Caco-2 (cell line): Measurements from ENCODE around the gene CNTN5. TPM values are rescaled to one million over a fixed set of nuclear protein-coding genes. Genes with fewer than 3 reads are reported as not detected.

ENCODE experiments used
- BruUV-seq: library from RNA; stranded (reverse); fragments of 400-500 nt; replicated peaks from 2 replicates; lab custom pipeline; 2021; lab: Mats Ljungman, UMichigan
- CTCF ChIA-PET: fragments of 300-600 bp; sonication (Branson Sonifier 250); formaldehyde crosslinking; loops from one replicate; lab custom pipeline; 2022; ENCODE audit warnings: antibody characterized with exemption; lab: Charles Lee
- POLR2A ChIA-PET: fragments of 300-600 bp; sonication (Branson Sonifier 250); formaldehyde crosslinking; loops from one replicate; lab custom pipeline; 2022; ENCODE audit warnings: antibody characterized with exemption; lab: Charles Lee
- DNase-seq, 2 experiments: peaks; one replicate each; pipeline versions ENCODE4 v3.0.0 to v3.0.0-alpha.2; 2020 to 2022
- H3K27me3 ChIP-seq: replicated peaks from 2 replicates; pipeline ENCODE4 v1.6.0; 2011; ENCODE audit warnings: low read length; ENCODE audit not compliant: control insufficient read depth, insufficient read depth
- H3K36me3 ChIP-seq: 2 replicates; pipeline ENCODE4 v1.5.1; 2011; ENCODE audit warnings: low read length; ENCODE audit not compliant: control insufficient read depth, insufficient read depth
- H3K4me1 ChIP-seq: fragments of 250-450 bp; sonication (Bioruptor Pico); 2 replicates; pipeline ENCODE4 v1.5.1; 2020; ENCODE audit warnings: mild to moderate bottlenecking
- H3K4me3 ChIP-seq: 2 replicates; pipeline ENCODE4 v1.5.1; 2011; ENCODE audit warnings: low read depth, mild to moderate bottlenecking, control low read depth, low read length
- H3K9me3 ChIP-seq: fragments of 250-450 bp; sonication (Bioruptor Pico); 2 replicates; pipeline ENCODE4 v1.5.1; 2020; ENCODE audit warnings: mild to moderate bottlenecking, moderate library complexity
- H3K27ac Mint-ChIP-seq: one replicate; pipeline ENCODE4 v1.8.0; 2022; ENCODE audit warnings: mixed read lengths; ENCODE audit not compliant: unreplicated experiment
- H3K27me3 Mint-ChIP-seq: one replicate; pipeline ENCODE4 v1.8.0; 2022; ENCODE audit warnings: mixed read lengths; ENCODE audit not compliant: insufficient read depth, unreplicated experiment
- H3K36me3 Mint-ChIP-seq: one replicate; pipeline ENCODE4 v1.8.0; 2022; ENCODE audit warnings: mild to moderate bottlenecking, mixed read lengths; ENCODE audit not compliant: insufficient read depth, unreplicated experiment
- H3K4me1 Mint-ChIP-seq: one replicate; pipeline ENCODE4 v1.8.0; 2022; ENCODE audit warnings: low read depth, mixed read lengths; ENCODE audit not compliant: unreplicated experiment
- H3K4me3 Mint-ChIP-seq: one replicate; pipeline ENCODE4 v1.8.0; 2022; ENCODE audit warnings: mild to moderate bottlenecking, moderate library complexity, mixed read lengths; ENCODE audit not compliant: unreplicated experiment
- H3K9me3 Mint-ChIP-seq: one replicate; pipeline ENCODE4 v1.8.0; 2022; ENCODE audit warnings: mixed read lengths; ENCODE audit not compliant: unreplicated experiment
- CTCF ChIP-seq, 2 experiments: fragments of 200-600 bp in 1 of 2; IDR thresholded peaks; 1 replicate in 1 of 2; 2 replicates in 1 of 2; pipeline versions ENCODE4 v1.5.1 to v1.8.0; 2011 to 2022; ENCODE audit warnings: antibody characterized with exemption in 1 of 2, control low read depth in 1 of 2, inconsistent platforms in 1 of 2, low read depth in 1 of 2, low read length in 1 of 2, mild to moderate bottlenecking in 1 of 2, moderate library complexity in 1 of 2; ENCODE audit not compliant: insufficient read depth in 1 of 2, severe bottlenecking in 1 of 2, unreplicated experiment in 1 of 2
- intact Hi-C: fragments of 100-400 bp; cut with micrococcal nuclease; formaldehyde crosslinking; loops from one replicate; pipeline ENCODE4 v1.10.0; 2022; ENCODE audit not compliant: unreplicated experiment
- total RNA-seq: library from RNA; stranded (reverse); gene quantifications from 2 replicates; pipeline ENCODE4 v1.2.3, GENCODE V29; 2022

The CNTN5 gene
- total RNA-seq, 1 experiment from 2014 or later, result 1.00 TPM

GRCh38 chr11:99423428-99423983, 402.8 kb downstream of the CNTN5 start:
- ChIA-PET CTCF (no interaction called here), POLR2A (no interaction called here)
- Mint-ChIP-seq H3K4me3 (no peak overlapping the region), H3K27me3 (no peaks in the 10 kb centered on the region), H3K27ac (no peak overlapping the region), H3K9me3 (no peaks in the 10 kb centered on the region), H3K36me3 (no peaks in the 10 kb centered on the region), H3K4me1 (no peaks in the 10 kb centered on the region)
- Histone ChIP-seq H3K27me3 (no peaks in the 10 kb centered on the region), H3K4me1 (no peaks in the 10 kb centered on the region), H3K36me3 (no peaks in the 10 kb centered on the region), H3K9me3 (no peaks in the 10 kb centered on the region), H3K4me3 (no peak overlapping the region)
- no peak for TF ChIP-seq CTCF (IDR thresholded peaks at IDR 0.05; ENCODE audit: insufficient read depth in 1 of 2, low read depth in 1 of 2, low read length in 1 of 2, severe bottlenecking in 1 of 2, unreplicated experiment in 1 of 2)
- no TSS peak for BruUV-seq
- no peak for DNase-seq
- intact Hi-C loops, result no loop called here

- no peaks in the 10 kb centered on the region for H3K4me1 Mint-ChIP-seq
- H3K9me3 ChIP-seq, result no peaks in the 10 kb centered on the region
- no peaks in the 10 kb centered on the region for H3K4me1 ChIP-seq
- H3K27me3 ChIP-seq, result no peaks in the 10 kb centered on the region
- H3K36me3 ChIP-seq, result no peaks in the 10 kb centered on the region
- no peak overlapping the region for H3K4me3 Mint-ChIP-seq
- POLR2A ChIA-PET, result no interaction called here
- CTCF ChIA-PET, result no interaction called here
- DNase-seq, result no peak
- H3K4me3 ChIP-seq, result no peak overlapping the region
- H3K9me3 Mint-ChIP-seq, result no peaks in the 10 kb centered on the region
- TF ChIP-seq CTCF (IDR thresholded peaks at IDR 0.05; ENCODE audit: insufficient read depth in 1 of 2, low read depth in 1 of 2, low read length in 1 of 2, severe bottlenecking in 1 of 2, unreplicated experiment in 1 of 2), result no peak
- no peaks in the 10 kb centered on the region for H3K36me3 Mint-ChIP-seq
- intact Hi-C loops, result no loop called here
- no TSS peak for BruUV-seq
- H3K27me3 Mint-ChIP-seq, result no peaks in the 10 kb centered on the region
- no peak overlapping the region for H3K27ac Mint-ChIP-seq
Measured at GRCh38 chr11:99424313-99425084, 403.8 kb downstream of the CNTN5 start.

GRCh38 chr11:99425596-99425995, 404.8 kb downstream of the CNTN5 start:
- H3K9me3 ChIP-seq, result no peaks in the 10 kb centered on the region
- H3K4me1 ChIP-seq, result no peaks in the 10 kb centered on the region
- BruUV-seq, result no TSS peak
- Mint-ChIP-seq H3K4me1 (no peaks in the 10 kb centered on the region), H3K27ac (no peak overlapping the region), H3K36me3 (no peaks in the 10 kb centered on the region), H3K4me3 (no peak overlapping the region), H3K27me3 (peaks cover 2% of the 10 kb centered on the region), H3K9me3 (no peaks in the 10 kb centered on the region)
- H3K4me3 ChIP-seq, result no peak overlapping the region
- no peak for DNase-seq
- POLR2A ChIA-PET, result no interaction called here
- intact Hi-C loops, result no loop called here
- H3K36me3 ChIP-seq, result no peaks in the 10 kb centered on the region
- no peaks in the 10 kb centered on the region for H3K27me3 ChIP-seq
- TF ChIP-seq CTCF (IDR thresholded peaks at IDR 0.05; ENCODE audit: insufficient read depth in 1 of 2, low read depth in 1 of 2, low read length in 1 of 2, severe bottlenecking in 1 of 2, unreplicated experiment in 1 of 2), result no peak
- CTCF ChIA-PET, result no interaction called here
